Thymus (tissue), 11 donors: Measurements from ENCODE around the gene TTC22. TPM values are rescaled to one million over a fixed set of nuclear protein-coding genes. Genes with fewer than 3 reads are reported as not detected.

Experiments
- DNase-seq, 9 donors: peaks; one replicate each; pipeline ENCODE4 v3.0.0-alpha.2; 2013; ENCODE audit warnings: low spot score in 9 of 9, low read depth in 6 of 9, missing footprints in 1 of 9
- H3K27ac ChIP-seq, 2 donors: one replicate each; pipeline ENCODE4 v1.5.1; 2013; ENCODE audit warnings: control low read depth in 1 of 2, low read depth in 1 of 2, low read length in 1 of 2, mild to moderate bottlenecking in 1 of 2, moderate library complexity in 1 of 2
- H3K27me3 ChIP-seq, 2 donors: one replicate each; pipeline ENCODE4 v1.5.1; 2013; ENCODE audit warnings: low read length in 1 of 2; ENCODE audit not compliant: control insufficient read depth in 2 of 2, insufficient read depth in 1 of 2
- H3K36me3 ChIP-seq, 2 donors: one replicate each; pipeline ENCODE4 v1.5.1; 2013; ENCODE audit warnings: low read length in 1 of 2, mild to moderate bottlenecking in 1 of 2, moderate library complexity in 1 of 2; ENCODE audit not compliant: control insufficient read depth in 2 of 2, insufficient read depth in 2 of 2
- H3K4me1 ChIP-seq, 2 donors: one replicate each; pipeline ENCODE4 v1.5.1; 2013; ENCODE audit warnings: low read length in 2 of 2; ENCODE audit not compliant: control insufficient read depth in 2 of 2, insufficient read depth in 2 of 2
- H3K4me3 ChIP-seq, 2 donors: one replicate each; pipeline ENCODE4 v1.5.1; 2013; ENCODE audit warnings: low read length in 2 of 2, control low read depth in 1 of 2, mild to moderate bottlenecking in 1 of 2
- H3K9me3 ChIP-seq, 2 donors: one replicate each; pipeline ENCODE4 v1.5.1; 2013; ENCODE audit warnings: low read length in 1 of 2, mild to moderate bottlenecking in 1 of 2; ENCODE audit not compliant: control insufficient read depth in 2 of 2, insufficient read depth in 1 of 2
- WGBS: extraction: QIAGEN DNeasy Blood & Tissue Kit; methylation state at CpG from one replicate; pipeline ENCODE4 v1.1.7; 2013; 5-methylcytosine and 5-hydroxymethylcytosine counted together
- polyA plus RNA-seq: library from polyadenylated mRNA; stranded (reverse); fragments of 200-250 nt; gene quantifications from one replicate; pipeline ENCODE4 v1.2.3, GENCODE V29; 2013
- total RNA-seq: library from RNA; stranded (reverse); fragments of 120-200 nt; gene quantifications from one replicate; pipeline ENCODE4 v1.2.4, GENCODE V29; 2013
- donor health status: healthy.

TTC22 gene
- total and polyA plus RNA-seq, 2 donors: 3.0 to 4.4 TPM

DNA sequence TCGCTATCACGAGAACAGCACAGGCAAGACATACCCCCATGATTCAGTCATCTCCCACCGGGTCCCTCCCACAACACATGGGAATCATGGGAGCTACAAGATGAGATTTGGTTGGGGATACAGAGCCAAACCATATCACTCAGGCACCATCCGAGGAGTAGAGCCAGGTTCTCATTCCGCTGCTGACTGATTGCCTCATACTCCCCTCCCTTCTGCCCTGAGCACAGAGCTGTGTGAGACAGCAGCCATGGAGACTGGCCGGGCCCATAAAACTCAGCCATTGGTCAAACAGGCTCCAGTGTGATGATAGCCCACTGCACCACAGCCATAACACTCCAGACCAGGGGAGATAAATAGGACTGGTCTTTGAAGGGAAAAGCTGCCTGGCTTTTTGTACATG, 62.9 kb downstream of the TTC22 start:
- no peaks in the 10 kb centered on the region for H3K4me1 ChIP-seq
- no peak overlapping the region for H3K27ac ChIP-seq
- DNase-seq: no peak
- H3K36me3 ChIP-seq: peaks cover 47 to 70% of the 10 kb centered on the region in 2 donors
- 98% methylated on average over 6 of the region's 6 CpGs for WGBS
- no peak overlapping the region for H3K4me3 ChIP-seq
- no peaks in the 10 kb centered on the region for H3K27me3 ChIP-seq
- H3K9me3 ChIP-seq: no peaks in the 10 kb centered on the region

DNA sequence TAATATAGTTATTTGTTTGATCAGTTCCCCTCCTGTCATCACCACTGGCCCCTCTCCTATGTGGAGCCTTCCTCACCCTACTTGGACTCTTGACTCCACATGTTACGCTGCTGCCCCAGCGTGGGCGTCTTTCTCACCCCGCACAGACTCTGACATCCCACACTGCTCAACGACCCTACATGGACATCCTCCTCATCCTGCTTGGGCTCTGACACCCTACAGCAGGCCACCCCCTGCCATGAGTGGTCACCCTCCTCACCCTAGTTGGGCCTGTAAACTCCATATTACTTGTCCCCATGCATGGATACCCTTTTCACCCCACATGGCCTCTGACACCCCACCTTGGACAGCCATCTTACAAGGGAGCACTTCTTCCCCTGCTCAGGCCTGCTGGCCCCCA, 64.4 kb downstream of the TTC22 start:
- no peaks in the 10 kb centered on the region for H3K4me1 ChIP-seq
- peaks cover 46 to 63% of the 10 kb centered on the region in 2 donors for H3K36me3 ChIP-seq
- no peak overlapping the region for H3K27ac ChIP-seq
- WGBS: 96% methylated on average over 5 of the region's 5 CpGs
- no peaks in the 10 kb centered on the region for H3K27me3 ChIP-seq
- H3K9me3 ChIP-seq: no peaks in the 10 kb centered on the region
- DNase-seq: no peak
- H3K4me3 ChIP-seq: no peak overlapping the region

Other genes starting within 250 kb of the TTC22 start
- 0.47 TPM for gene FAM151A, start 177.8 kb downstream of the TTC22 start, total RNA-seq
- 1.6 TPM for gene FAM151A, start 177.8 kb downstream of the TTC22 start, polyA plus RNA-seq
- gene MROH7, start 159.5 kb downstream of the TTC22 start, total RNA-seq: 0.24 TPM
- gene MROH7, start 159.5 kb downstream of the TTC22 start, polyA plus RNA-seq: 1.1 TPM
- 19.9 TPM for gene TTC4, start 85.5 kb downstream of the TTC22 start, total RNA-seq
- 20.6 TPM for gene TTC4, start 85.5 kb downstream of the TTC22 start, polyA plus RNA-seq
- gene PARS2, start 36.8 kb downstream of the TTC22 start, total RNA-seq: 4.4 TPM
- 2.3 TPM for gene PARS2, start 36.8 kb downstream of the TTC22 start, polyA plus RNA-seq
- 14.2 TPM for gene DHCR24, start 85.9 kb upstream of the TTC22 start, total RNA-seq
- 8.0 TPM for gene DHCR24, start 85.9 kb upstream of the TTC22 start, polyA plus RNA-seq
- gene TMEM61, start 179.3 kb upstream of the TTC22 start, total RNA-seq: 0.66 TPM
- gene TMEM61, start 179.3 kb upstream of the TTC22 start, polyA plus RNA-seq: 1.3 TPM
- gene BSND, start 197.6 kb upstream of the TTC22 start, total RNA-seq: 0.14 TPM
- 0.11 TPM for gene BSND, start 197.6 kb upstream of the TTC22 start, polyA plus RNA-seq
- gene PCSK9, start 238.2 kb upstream of the TTC22 start, total RNA-seq: 0.09 TPM
- 0.05 TPM for gene PCSK9, start 238.2 kb upstream of the TTC22 start, polyA plus RNA-seq